Femur (tissue), 1 donor: ENCODE results near the gene MID2.

Experiments
- DNase-seq: peaks from one replicate; pipeline ENCODE4 v3.0.0-alpha.2; 2017

MID2 gene

GRCh38 chrX:107968623-107969022, 143.0 kb downstream of the MID2 start:
- no peak for DNase-seq

- DNase-seq, result no peak
These were observed 144.4 kb downstream of the MID2 start for GRCh38 chrX:107970073-107970472.

- no peak for DNase-seq
These were observed 146.0 kb downstream of the MID2 start for GRCh38 chrX:107971636-107972035.
